ENCODE results near the gene AQP2. TPM values are rescaled to one million over a fixed set of nuclear protein-coding genes. Genes with fewer than 3 reads are reported as not detected.
"Not testable (repeated sequence)": the region's sequence is repeated elsewhere in the genome, so short reads cannot be mapped to it uniquely, and the experiment has no call there.

AQP2 gene
- polyA plus RNA-seq, 3 donors: 78.6 to 104 (median 97.4) TPM

- no peak for DNase-seq (ENCODE audit: low read depth in 3 of 3, low spot score in 2 of 3)
These were observed 34.2 kb downstream of the AQP2 start for GRCh38 chr12:49984476-49985359.

GRCh38 chr12:49985981-49986380 is 35.4 kb downstream of the AQP2 start:
- DNase-seq (ENCODE audit: low read depth in 3 of 3, low spot score in 2 of 3): no peak

GRCh38 chr12:49986476-49986875 is 35.9 kb downstream of the AQP2 start:
- DNase-seq (ENCODE audit: low read depth in 3 of 3, low spot score in 2 of 3): not testable (repeated sequence)

- DNase-seq (ENCODE audit: low read depth in 3 of 3, low spot score in 2 of 3): no peak
These were observed 37.2 kb downstream of the AQP2 start for GRCh38 chr12:49987625-49988303.

GRCh38 chr12:49989400-49989799 is 38.9 kb downstream of the AQP2 start:
- not testable (repeated sequence) for DNase-seq (ENCODE audit: low read depth in 3 of 3, low spot score in 2 of 3)

- DNase-seq (ENCODE audit: low read depth in 3 of 3, low spot score in 2 of 3): no peak
These were observed 39.7 kb downstream of the AQP2 start for GRCh38 chr12:49990273-49990672.

GRCh38 chr12:49998453-49998852 is 47.9 kb downstream of the AQP2 start:
- no peak for DNase-seq (ENCODE audit: low read depth in 3 of 3, low spot score in 2 of 3)

- no peak for DNase-seq (ENCODE audit: low read depth in 3 of 3, low spot score in 2 of 3)
These were observed 53.1 kb downstream of the AQP2 start for GRCh38 chr12:50003595-50003994.

- DNase-seq (ENCODE audit: low read depth in 3 of 3, low spot score in 2 of 3): no peak
These were observed 54.2 kb downstream of the AQP2 start for GRCh38 chr12:50004696-50005095.

GRCh38 chr12:50005175-50005574 is 54.6 kb downstream of the AQP2 start:
- no peak for DNase-seq (ENCODE audit: low read depth in 3 of 3, low spot score in 2 of 3)

- DNase-seq (ENCODE audit: low read depth in 3 of 3, low spot score in 2 of 3): no peak
These were observed 55.7 kb downstream of the AQP2 start for GRCh38 chr12:50006280-50006679.

- no peak for DNase-seq (ENCODE audit: low read depth in 3 of 3, low spot score in 2 of 3)
These were observed 56.4 kb downstream of the AQP2 start for GRCh38 chr12:50006754-50007442.

Other genes with a start within 250 kb of the AQP2 start
- gene FMNL3, start 243.3 kb upstream of the AQP2 start, polyA plus RNA-seq (ENCODE audit: insufficient read length in 3 of 3): 10 to 100 TPM; 36.7 to 43.1 (median 40.1) TPM
- gene TMBIM6, start 209.2 kb upstream of the AQP2 start, polyA plus RNA-seq (ENCODE audit: insufficient read length in 3 of 3): 100 to 1,000 TPM; 778 to 791 (median 781) TPM
- 10 to 100 TPM; 11.6 to 13.9 (median 12.3) TPM for gene NCKAP5L, start 122.3 kb upstream of the AQP2 start, polyA plus RNA-seq (ENCODE audit: insufficient read length in 3 of 3)
- gene BCDIN3D, start 107.6 kb upstream of the AQP2 start, polyA plus RNA-seq (ENCODE audit: insufficient read length in 3 of 3): 1 to 10 TPM; 6.7 to 8.7 (median 8.1) TPM
- 1 to 10 TPM; 2.1 to 5.9 (median 2.8) TPM for gene FAIM2, start 46.8 kb upstream of the AQP2 start, polyA plus RNA-seq (ENCODE audit: insufficient read length in 3 of 3)
- 1 to 10 TPM; 1.1 to 2.2 (median 2.0) TPM for gene AQP5, start 11.1 kb downstream of the AQP2 start, polyA plus RNA-seq (ENCODE audit: insufficient read length in 3 of 3)
- gene AQP6, start 22.2 kb downstream of the AQP2 start, polyA plus RNA-seq (ENCODE audit: insufficient read length in 3 of 3): 10 to 100 TPM; 16.1 to 19.3 (median 18.4) TPM
- gene RACGAP1, start 74.8 kb downstream of the AQP2 start, polyA plus RNA-seq (ENCODE audit: insufficient read length in 3 of 3): 10 to 100 TPM; 51.5 to 58.4 (median 57.5) TPM
- 1 to 10 TPM; 3.3 to 4.1 (median 4.0) TPM for gene ASIC1, start 106.9 kb downstream of the AQP2 start, polyA plus RNA-seq (ENCODE audit: insufficient read length in 3 of 3)
- 100 to 1,000 TPM; 157 to 185 (median 168) TPM for gene SMARCD1, start 134.6 kb downstream of the AQP2 start, polyA plus RNA-seq (ENCODE audit: insufficient read length in 3 of 3)
- 10 to 100 TPM; 49.8 to 81.4 (median 75.1) TPM for gene GPD1, start 153.3 kb downstream of the AQP2 start, polyA plus RNA-seq (ENCODE audit: insufficient read length in 3 of 3)
- 10 to 100 TPM; 51.8 to 58.8 (median 54.8) TPM for gene COX14, start 161.5 kb downstream of the AQP2 start, polyA plus RNA-seq (ENCODE audit: insufficient read length in 3 of 3)
- gene CERS5, start 216.6 kb downstream of the AQP2 start, polyA plus RNA-seq (ENCODE audit: insufficient read length in 3 of 3): 10 to 100 TPM; 84.5 to 87.9 (median 86.1) TPM

Measured in right renal cortex interstitium (tissue), 3 donors.